Type B pancreatic cell (in vitro differentiated cells): Measurements from ENCODE around the gene ADAMTS6. TPM values are rescaled to one million over a fixed set of nuclear protein-coding genes. Genes with fewer than 3 reads are reported as not detected.

Experiments used
- DNase-seq: peaks from one replicate; pipeline ENCODE4 v3.0.0; 2021; ENCODE audit warnings: mixed read lengths; ENCODE audit not compliant: unreplicated experiment; ENCODE audit errors: extremely low spot score
- H3K27ac Mint-ChIP-seq: 2 replicates; pipeline ENCODE4 v1.8.0; 2021; ENCODE audit warnings: mild to moderate bottlenecking, mixed read lengths
- H3K27me3 Mint-ChIP-seq: 2 replicates; pipeline ENCODE4 v1.8.0; 2021; ENCODE audit warnings: mixed read lengths
- H3K36me3 Mint-ChIP-seq: 2 replicates; pipeline ENCODE4 v1.8.0; 2021; ENCODE audit warnings: mixed read lengths
- H3K4me1 Mint-ChIP-seq: one replicate; pipeline ENCODE4 v1.8.0; 2021; ENCODE audit warnings: mixed read lengths; ENCODE audit not compliant: unreplicated experiment
- H3K4me3 Mint-ChIP-seq: 2 replicates; pipeline ENCODE4 v1.8.0; 2021; ENCODE audit warnings: mild to moderate bottlenecking, mixed read lengths
- H3K9me3 Mint-ChIP-seq: 2 replicates; pipeline ENCODE4 v1.8.0; 2021; ENCODE audit warnings: mixed read lengths
- total RNA-seq: library from RNA; stranded (reverse); gene quantifications from 2 replicates; pipeline ENCODE4 v1.2.1, GENCODE V29; 2021; ENCODE audit warnings: low replicate concordance
- TF ChIP-seq, protein P1 (sequence below): fragments of 200-600 bp; sonication (generic); conservative IDR thresholded peaks from 2 replicates; pipeline ENCODE4 v1.5.0; 2021; ENCODE audit warnings: antibody characterized with exemption, mild to moderate bottlenecking

The ADAMTS6 gene
- total RNA-seq, 1 donor from 2014 or later: 4.2 TPM

DNA sequence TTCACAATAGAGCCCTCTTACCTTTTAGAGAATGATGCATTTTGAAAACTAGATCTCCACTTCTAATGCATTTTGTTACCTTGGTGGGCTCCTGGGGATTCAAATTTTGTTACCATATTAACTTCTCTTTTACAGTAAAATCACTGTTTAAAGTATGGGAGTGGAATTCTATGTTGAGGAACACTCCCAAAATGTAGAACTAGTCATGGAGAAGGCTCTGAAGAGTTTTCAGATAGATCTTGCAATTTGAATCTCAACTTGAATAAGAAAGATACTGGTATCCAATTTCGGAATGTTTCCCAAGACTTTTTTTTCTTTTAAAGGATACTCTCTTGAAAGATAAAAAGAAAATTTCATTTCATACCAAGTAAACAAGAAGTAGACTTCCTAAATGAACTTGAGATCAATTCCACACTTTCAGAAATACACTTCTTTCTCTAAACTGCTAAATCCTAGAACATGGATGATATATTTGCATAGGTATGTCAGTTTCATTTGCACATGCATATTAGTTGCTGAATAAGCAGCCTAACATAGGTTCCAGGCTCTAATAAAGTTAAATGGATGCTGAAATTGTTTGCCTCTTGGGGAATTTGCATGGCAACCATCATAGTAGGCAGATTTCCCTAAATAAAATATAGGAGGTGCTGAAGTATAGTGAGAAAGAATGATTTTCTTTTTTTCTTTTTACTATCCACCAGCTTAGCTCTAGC is 205.4 kb downstream of the ADAMTS6 start:
- TF ChIP-seq, protein P1, sequence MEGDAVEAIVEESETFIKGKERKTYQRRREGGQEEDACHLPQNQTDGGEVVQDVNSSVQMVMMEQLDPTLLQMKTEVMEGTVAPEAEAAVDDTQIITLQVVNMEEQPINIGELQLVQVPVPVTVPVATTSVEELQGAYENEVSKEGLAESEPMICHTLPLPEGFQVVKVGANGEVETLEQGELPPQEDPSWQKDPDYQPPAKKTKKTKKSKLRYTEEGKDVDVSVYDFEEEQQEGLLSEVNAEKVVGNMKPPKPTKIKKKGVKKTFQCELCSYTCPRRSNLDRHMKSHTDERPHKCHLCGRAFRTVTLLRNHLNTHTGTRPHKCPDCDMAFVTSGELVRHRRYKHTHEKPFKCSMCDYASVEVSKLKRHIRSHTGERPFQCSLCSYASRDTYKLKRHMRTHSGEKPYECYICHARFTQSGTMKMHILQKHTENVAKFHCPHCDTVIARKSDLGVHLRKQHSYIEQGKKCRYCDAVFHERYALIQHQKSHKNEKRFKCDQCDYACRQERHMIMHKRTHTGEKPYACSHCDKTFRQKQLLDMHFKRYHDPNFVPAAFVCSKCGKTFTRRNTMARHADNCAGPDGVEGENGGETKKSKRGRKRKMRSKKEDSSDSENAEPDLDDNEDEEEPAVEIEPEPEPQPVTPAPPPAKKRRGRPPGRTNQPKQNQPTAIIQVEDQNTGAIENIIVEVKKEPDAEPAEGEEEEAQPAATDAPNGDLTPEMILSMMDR: no peak
- Mint-ChIP-seq H3K4me1 (no peaks in the 10 kb centered on the region), H3K27ac (no peak overlapping the region), H3K36me3 (no peaks in the 10 kb centered on the region), H3K27me3 (no peaks in the 10 kb centered on the region), H3K4me3 (no peak overlapping the region), H3K9me3 (no peaks in the 10 kb centered on the region)
- DNase-seq: no peak

DNA sequence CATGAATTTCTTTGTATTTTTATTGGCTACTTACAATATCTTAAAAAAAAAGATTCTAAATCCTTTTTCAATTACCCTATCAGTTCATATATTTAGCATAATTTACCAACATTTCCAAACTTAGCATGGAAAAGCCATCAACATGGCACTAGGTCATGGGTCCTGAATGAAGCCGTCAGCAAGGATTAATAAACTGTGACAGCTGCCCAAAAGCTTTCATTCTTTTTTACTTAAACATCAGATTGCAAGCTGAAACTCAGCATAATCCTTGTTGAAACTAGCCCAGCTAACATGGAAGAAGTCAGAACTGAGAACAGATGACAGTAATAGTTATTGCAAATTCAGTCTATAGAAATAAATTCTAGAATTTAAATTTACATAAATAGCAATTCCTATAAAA is 209.8 kb downstream of the ADAMTS6 start:
- H3K36me3 Mint-ChIP-seq: no peaks in the 10 kb centered on the region
- H3K27me3 Mint-ChIP-seq: no peaks in the 10 kb centered on the region
- no peaks in the 10 kb centered on the region for H3K4me1 Mint-ChIP-seq
- H3K27ac Mint-ChIP-seq: no peak overlapping the region
- no peaks in the 10 kb centered on the region for H3K9me3 Mint-ChIP-seq
- no peak for DNase-seq
- no peak overlapping the region for H3K4me3 Mint-ChIP-seq
- TF ChIP-seq, protein P1: no peak

DNA sequence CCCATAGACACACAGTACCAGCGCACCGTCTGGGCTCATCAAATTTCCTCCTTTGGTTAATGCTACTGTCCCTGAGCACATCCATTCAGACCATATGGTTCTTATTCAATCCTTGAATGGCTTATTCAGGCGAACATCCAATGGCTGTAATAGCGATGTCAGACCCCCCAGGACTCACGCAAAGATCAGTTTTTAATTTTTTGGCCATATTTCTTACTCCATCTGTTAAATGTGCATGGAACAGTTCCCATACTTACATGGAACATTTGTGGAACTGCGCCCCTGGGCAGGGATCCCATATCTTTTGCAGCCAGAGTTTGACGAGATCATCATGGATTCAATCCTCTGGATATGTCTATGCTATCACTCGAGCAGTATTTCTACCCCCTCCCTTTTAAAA is 213.2 kb downstream of the ADAMTS6 start:
- Mint-ChIP-seq H3K36me3 (no peaks in the 10 kb centered on the region), H3K4me3 (no peak overlapping the region), H3K4me1 (no peaks in the 10 kb centered on the region), H3K27ac (no peak overlapping the region), H3K9me3 (no peaks in the 10 kb centered on the region), H3K27me3 (no peaks in the 10 kb centered on the region)
- no peak for DNase-seq
- TF ChIP-seq, protein P1: no peak

DNA sequence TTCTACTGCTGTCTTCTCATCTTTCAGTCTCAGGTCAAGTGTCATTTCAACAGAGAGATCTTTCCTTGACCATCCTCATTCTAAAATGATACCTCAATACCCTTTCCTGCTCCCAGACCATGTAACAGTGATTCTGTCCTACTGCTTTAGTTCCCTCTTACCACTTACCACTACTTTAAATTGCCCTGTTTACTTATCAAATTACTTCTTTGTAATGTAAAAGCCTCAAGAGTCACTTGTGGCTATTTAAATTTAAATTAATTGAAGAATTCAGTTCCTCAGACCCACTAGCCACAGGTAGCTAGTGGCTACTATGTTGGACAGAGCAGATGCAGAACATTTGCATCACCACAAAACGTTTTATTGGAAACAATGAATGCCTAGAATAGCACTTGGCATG is 217.3 kb downstream of the ADAMTS6 start:
- Mint-ChIP-seq H3K27ac (no peak overlapping the region), H3K36me3 (no peaks in the 10 kb centered on the region), H3K4me1 (no peaks in the 10 kb centered on the region), H3K4me3 (no peak overlapping the region), H3K27me3 (no peaks in the 10 kb centered on the region), H3K9me3 (no peaks in the 10 kb centered on the region)
- no peak for DNase-seq
- TF ChIP-seq, protein P1: no peak

DNA sequence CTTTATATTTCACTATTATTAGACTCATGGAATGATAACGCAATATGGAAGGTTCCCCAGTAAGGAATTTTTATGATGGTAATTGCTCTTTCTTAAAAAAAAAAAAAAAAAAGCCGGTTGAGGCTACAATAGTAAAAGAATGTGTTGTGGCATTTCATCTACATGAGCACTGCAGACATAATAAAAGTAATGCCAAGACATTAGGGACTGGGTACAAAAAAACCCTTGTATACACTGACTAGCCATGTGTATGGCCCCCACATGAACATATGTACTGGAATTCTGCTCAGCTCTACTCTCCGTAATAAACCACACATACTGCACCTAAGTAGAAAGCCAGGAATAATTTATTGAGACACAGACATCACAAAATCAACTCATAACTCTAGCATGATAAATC is 218.4 kb downstream of the ADAMTS6 start:
- H3K36me3 Mint-ChIP-seq: no peaks in the 10 kb centered on the region
- no peaks in the 10 kb centered on the region for H3K27me3 Mint-ChIP-seq
- H3K4me3 Mint-ChIP-seq: no peak overlapping the region

More for the DNA sequence above, 218.4 kb downstream of the ADAMTS6 start:
- no peak for DNase-seq
- Mint-ChIP-seq H3K4me1 (no peaks in the 10 kb centered on the region), H3K9me3 (no peaks in the 10 kb centered on the region), H3K27ac (no peak overlapping the region)
- TF ChIP-seq, protein P1: no peak
